Activated CD4-positive, CD25-positive, alpha-beta regulatory T cell treated with anti-CD3 and anti-CD28 coated beads, Interleukin-2, amount 50 U/mL, for 24 hours (primary cell): ENCODE measurements around the gene SMIM12.
"Not testable (repeated sequence)": the region's sequence is repeated elsewhere in the genome, so short reads cannot be mapped to it uniquely, and the experiment has no call there.

Experiments used
- ATAC-seq, 2 donors: fragments of 150-1000 bp; cut with Tn5 transposase; one replicate each; pipeline ENCODE4 v1.10.0; 2021; ENCODE audit warnings: mild to moderate bottlenecking in 1 of 2, moderate library complexity in 1 of 2

Gene SMIM12

GRCh38 chr1:34842073-34842472, 17.5 kb downstream of the SMIM12 start:
- no peak for ATAC-seq

GRCh38 chr1:34840426-34840825, 19.1 kb downstream of the SMIM12 start:
- no peak for ATAC-seq

- ATAC-seq = no peak
Measured at GRCh38 chr1:34839526-34840305, 19.8 kb downstream of the SMIM12 start.

- ATAC-seq = no peak
Measured at GRCh38 chr1:34833711-34834110, 25.8 kb downstream of the SMIM12 start.

- no peak for ATAC-seq
Measured at GRCh38 chr1:34831721-34832246, 27.8 kb downstream of the SMIM12 start.

GRCh38 chr1:34829250-34829649, 30.3 kb downstream of the SMIM12 start:
- no peak for ATAC-seq

- no peak for ATAC-seq
Measured at GRCh38 chr1:34828611-34829010, 30.9 kb downstream of the SMIM12 start.

- no peak for ATAC-seq
Measured at GRCh38 chr1:34827341-34827941, 32.1 kb downstream of the SMIM12 start.

GRCh38 chr1:34825455-34826091, 34.0 kb downstream of the SMIM12 start:
- no peak for ATAC-seq

- ATAC-seq = no peak
Measured at GRCh38 chr1:34824817-34825454, 34.6 kb downstream of the SMIM12 start.

GRCh38 chr1:34822202-34822601, 37.3 kb downstream of the SMIM12 start:
- ATAC-seq = no peak

GRCh38 chr1:34818862-34819261, 40.7 kb downstream of the SMIM12 start:
- not testable (repeated sequence) for ATAC-seq

GRCh38 chr1:34816778-34817177, 42.8 kb downstream of the SMIM12 start:
- ATAC-seq = no peak

- no peak for ATAC-seq
Measured at GRCh38 chr1:34816332-34816731, 43.2 kb downstream of the SMIM12 start.

- not testable (repeated sequence) for ATAC-seq
Measured at GRCh38 chr1:34810781-34811180, 48.8 kb downstream of the SMIM12 start.

- ATAC-seq = no peak
Measured at GRCh38 chr1:34808051-34808810, 51.3 kb downstream of the SMIM12 start.

- no peak for ATAC-seq
Measured at GRCh38 chr1:34806396-34806795, 53.2 kb downstream of the SMIM12 start.

GRCh38 chr1:34803770-34804169, 55.8 kb downstream of the SMIM12 start:
- ATAC-seq = no peak
